Activated CD8-positive, alpha-beta memory T cell treated with anti-CD3 and anti-CD28 coated beads, Interleukin-2, amount 50 U/mL, for 48 hours (primary cell): ENCODE measurements around the gene NF2.

Experiments used
- DNase-seq: peaks from one replicate; pipeline ENCODE4 v3.0.0-alpha.2; 2020

Gene NF2

GRCh38 chr22:29703569-29704195 lies 100.2 kb downstream of the NF2 start:
- no peak for DNase-seq

DNA sequence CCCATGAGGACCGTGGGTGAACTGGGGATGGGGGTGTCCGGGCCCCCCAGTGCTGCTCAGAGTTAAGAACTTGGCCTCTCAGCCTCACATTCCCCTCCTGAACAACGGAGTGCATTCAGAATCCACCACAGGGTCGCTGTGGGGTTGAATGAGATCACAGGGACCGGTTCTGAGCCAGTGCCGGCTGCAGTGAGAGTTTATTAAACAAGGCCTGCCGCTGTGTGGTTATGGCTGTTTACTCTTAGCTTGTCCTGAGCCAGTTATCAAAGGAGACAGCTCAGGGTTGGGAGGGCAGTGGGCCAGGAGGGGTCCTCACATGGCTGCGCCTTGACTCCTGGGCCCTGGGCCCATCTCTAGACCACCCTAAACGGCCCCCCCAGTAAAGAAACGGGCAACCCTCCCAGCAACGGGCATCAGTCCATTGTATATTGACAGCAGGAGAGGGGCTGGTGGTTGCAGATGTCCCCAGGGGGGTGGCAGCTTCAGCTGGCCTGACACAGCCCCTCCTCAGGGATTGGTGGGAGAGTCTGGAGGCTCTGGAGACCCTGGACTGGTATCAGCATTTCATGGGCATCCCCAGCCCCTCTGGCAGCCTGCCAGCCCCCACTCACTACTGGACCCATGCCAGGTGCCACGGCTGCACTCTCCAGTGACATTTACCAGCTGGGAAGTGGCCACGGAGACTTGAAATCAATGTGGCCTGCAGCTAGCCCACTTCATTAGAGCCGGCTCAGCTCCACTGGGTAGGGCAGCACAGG lies 101.3 kb downstream of the NF2 start:
- DNase-seq: no peak

DNA sequence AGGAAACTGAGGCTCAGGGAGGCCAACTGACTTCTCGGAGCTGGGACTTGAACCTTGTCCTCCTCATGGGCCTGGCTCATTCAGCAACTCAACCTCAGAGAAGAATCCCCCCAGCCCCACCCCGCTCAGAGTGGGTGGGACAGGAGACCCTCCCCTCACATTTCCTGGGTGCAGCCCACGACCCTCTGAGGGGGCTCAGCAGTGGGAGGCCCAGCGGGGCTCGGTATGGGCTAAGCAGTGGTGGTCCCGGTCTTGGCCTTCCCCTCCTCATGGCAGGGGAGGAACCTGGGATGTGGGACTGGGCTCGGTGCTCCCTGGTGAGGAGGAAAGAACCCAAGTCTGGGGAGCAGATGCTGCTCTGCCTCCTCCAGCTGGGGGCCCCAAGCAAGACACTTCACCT lies 102.2 kb downstream of the NF2 start:
- DNase-seq: no peak

DNA sequence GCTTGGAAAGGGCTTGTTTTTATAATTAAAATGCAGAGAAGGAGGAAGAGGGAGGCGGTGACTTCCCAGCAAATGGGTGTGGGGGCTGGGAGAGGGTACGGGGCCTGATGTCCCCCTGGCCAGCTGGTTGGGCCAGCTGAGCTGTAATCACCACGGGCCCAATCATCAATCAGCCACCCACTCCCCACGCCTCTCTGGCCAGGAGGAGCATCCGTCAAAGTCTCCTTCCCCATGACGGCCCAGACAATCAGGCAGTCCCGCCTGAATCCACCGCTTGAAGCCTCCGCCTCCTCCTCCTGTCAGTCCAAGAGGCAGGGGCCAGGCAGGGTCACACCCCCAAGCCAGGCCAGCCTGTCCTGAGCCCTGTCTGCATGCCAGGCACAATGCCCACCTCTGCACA lies 103.1 kb downstream of the NF2 start:
- no peak for DNase-seq

DNA sequence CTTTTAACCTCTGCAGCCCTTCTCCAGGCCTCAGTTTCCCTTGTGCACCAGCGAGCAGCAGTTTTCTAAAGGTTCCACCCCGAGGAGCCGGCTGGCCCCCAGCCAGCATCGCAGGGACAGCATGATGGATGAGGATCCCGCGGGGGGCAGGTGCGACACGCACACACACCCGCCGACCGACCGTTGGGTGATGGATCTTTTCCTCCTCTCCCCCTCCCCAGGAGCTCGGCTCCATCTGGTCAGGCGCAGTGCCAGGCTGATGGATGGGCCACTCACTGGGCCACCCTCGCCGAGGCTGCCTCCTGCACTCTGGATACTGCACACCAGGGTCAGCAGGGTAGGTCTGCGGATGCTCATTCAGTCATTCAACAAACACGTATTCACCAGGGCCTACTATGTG lies 103.6 kb downstream of the NF2 start:
- DNase-seq: no peak

- no peak for DNase-seq
Measured at GRCh38 chr22:29707471-29707870, 104.0 kb downstream of the NF2 start.

DNA sequence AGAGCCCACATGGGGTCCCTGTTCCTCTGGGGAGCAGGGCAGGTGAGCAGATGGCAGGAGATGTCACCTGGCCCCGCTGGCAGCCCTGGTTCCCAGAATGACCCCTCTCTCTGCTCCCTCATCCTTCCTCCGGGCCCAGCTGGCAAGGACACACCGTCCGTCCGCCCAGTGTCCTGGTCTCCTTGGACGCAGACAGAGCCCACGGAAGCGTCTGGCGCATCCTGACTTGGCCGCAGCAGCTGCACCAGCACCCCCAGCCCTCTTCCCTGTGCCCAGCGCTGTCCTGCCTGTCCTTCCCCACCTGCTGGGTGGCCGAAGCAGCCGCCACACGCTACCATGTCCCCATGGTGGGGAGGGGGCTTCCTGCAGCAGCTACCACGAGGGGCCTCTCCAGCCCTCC lies 106.8 kb downstream of the NF2 start:
- no peak for DNase-seq

DNA sequence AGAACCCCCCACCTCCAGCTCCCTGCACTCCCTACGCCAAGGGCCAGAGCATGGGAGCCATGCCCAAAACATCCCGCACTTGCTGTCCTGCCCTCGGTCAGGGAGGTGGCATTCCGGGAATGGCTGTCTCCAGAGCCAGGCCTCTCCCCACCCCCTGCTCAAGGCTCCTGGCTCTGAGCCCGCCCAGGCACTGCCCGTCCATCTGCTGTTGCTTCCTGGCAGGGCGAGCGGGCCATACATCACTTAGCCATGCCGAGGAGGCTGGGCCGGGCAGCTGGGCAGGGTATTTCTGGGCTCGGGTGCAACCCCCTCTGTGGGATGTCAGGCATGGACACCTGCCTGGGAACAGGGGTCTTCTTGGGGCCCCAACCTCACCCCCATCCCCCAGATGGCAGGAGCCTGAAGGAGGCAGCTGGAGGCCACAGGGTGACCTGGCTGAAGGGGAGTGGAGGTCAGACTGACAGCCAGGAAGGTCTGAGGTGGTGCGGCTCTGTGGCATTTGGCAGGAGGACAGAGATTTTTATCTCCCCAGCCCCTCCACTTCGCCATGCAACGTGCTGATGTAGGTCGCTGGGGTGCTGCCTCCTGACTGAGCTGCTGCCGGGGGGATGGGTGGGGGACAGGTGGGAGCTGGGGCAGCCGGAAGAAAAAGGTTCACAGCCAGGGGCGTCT lies 107.6 kb downstream of the NF2 start:
- DNase-seq: no peak

DNA sequence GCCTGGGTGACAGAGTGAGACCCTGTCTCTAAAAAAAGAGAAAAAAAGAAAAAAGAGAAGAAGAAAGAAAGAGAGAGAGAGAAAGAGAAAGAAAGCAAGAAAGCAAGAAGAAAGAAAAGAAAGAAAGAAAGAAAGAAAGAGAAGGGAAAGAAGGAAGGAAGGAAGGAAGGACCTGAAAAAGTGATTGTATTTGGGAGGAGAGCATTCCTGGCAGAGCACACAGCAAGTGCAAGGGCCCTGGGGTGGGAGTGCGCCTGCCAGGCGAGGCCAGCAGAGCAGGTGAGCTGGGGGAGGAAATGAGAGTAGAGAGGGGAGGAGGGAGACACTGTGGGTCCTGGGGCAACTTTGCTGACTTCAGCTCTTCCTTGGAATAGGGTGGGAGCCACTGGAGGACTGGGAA lies 108.7 kb downstream of the NF2 start:
- no peak for DNase-seq

DNA sequence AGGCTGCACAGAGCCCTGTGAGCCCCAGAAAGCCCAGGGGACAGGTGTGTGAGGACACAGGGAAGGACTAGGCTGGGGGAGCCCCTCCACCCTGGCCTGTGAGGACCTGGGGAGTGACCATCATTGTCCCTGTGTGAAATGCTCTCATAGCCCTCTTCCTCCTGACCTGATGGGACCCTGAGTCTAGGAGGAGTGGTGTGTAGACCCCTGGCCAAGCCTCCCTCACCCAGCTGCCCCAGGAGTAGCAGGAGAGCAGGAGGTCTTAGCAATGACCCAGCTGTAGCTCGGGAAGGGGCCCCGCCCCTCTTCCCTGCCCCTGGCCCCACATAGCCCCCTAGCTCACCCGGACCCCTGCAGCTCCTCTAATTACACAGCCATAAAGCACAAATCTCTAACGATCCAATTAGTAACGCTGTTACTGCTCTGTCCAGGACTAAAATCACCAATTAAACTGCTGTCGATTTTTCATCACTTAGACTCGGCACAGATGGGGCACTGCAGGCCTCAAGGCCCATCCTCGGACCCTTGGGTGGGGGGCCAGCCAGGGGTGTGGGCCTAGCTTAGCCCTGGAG lies 109.8 kb downstream of the NF2 start:
- no peak for DNase-seq

GRCh38 chr22:29715240-29715639 lies 111.8 kb downstream of the NF2 start:
- DNase-seq: no peak

DNA sequence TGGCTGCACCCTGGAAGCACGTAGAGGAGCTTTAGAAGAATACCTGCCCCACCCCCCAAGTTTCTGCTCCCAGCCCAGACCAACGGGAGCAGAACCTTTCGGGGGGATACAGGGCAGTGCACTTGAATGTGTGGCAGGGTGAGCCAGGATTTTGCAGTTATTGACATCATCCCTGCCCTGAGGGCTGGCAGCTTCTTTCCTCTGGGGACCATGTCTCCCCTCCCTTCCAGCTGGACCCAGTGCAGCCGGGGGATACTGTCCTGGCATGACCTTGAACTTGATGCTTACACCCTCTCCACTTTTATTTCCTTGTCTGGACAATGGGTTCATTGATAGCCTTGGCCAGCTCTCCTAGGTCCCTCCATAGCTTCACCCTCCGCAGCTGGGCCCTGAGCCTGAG lies 112.3 kb downstream of the NF2 start:
- no peak for DNase-seq

DNA sequence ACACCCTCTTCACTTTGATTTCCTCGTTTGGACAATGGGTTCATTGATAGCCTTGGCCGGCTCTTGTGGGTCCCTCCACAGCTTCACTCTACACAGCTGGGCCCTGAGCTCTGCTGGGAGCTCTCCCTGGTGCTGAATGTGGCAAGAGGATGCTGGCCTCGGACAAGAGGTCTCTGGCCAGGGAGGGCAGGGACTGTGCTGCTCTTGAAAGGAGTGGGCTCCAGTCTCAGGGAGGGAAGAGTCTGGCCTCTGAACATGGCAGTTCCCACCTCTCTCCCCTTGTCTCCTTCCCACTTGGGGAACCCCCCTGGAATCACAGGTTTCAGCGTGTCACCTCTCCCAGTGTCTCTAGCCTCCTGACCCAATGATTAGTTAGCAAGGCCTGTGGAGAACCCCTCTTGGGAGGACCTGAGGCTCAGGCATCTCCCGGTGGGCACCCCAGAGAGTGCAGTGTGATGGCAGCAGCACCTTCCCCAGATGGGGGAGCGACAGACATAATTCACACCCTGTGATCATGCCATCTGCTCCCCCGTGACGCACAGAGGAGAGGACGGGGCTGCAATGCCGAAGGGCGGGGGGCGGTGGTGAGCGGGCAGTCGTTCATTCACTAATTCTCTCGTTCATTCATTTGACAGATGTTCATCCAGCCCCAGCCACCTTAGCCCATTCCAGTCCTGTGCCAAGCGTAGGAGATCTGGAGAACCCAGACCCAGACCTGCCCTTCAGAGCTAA lies 113.5 kb downstream of the NF2 start:
- DNase-seq: peak; percentile 62

- DNase-seq: no peak
Measured at GRCh38 chr22:29717789-29718188, 114.4 kb downstream of the NF2 start.

DNA sequence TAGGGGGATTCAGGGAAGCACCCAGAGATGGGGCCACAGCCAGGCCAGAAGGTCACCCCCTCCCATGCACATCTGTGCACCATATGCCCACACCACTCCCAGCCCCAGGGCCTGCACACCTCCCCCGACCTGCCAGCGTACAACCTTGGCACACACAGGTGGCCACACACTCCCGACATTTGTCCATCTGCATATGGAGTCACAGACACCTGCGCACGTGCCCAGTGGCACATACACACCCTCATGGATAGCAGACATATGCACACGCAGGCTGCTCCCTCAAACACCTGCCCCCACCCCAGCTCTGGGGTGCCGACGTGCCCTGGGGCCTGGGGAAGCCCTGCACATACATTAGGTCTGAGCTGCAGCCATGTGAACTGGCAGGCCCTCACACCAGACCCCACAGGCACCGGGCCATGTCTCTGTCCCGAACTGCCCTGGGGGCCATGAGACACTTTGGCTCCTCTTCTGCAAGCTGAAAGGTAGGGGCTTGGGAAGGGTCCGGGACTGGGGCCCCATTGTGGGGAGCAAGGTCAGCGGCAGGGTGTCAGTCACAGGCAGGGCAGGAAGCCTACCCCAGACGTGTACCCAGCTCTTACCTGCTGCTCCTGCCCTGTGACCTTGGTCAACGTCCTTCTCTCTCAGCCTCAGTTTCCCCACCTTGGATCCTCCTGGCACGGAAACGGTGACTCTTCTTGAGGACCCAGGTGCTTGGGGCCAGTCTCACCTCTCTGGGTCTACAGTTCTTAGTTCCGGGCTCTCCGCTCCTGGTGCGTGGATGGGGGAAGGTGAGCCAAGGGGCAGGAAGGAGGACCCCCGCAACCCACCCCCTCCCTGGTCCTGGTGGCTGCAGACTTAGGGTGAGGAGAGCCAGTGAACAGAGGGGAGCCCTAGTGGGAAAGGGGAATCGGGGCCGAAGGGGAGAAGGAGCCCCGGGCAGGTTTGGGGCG lies 115.8 kb downstream of the NF2 start:
- no peak for DNase-seq

DNA sequence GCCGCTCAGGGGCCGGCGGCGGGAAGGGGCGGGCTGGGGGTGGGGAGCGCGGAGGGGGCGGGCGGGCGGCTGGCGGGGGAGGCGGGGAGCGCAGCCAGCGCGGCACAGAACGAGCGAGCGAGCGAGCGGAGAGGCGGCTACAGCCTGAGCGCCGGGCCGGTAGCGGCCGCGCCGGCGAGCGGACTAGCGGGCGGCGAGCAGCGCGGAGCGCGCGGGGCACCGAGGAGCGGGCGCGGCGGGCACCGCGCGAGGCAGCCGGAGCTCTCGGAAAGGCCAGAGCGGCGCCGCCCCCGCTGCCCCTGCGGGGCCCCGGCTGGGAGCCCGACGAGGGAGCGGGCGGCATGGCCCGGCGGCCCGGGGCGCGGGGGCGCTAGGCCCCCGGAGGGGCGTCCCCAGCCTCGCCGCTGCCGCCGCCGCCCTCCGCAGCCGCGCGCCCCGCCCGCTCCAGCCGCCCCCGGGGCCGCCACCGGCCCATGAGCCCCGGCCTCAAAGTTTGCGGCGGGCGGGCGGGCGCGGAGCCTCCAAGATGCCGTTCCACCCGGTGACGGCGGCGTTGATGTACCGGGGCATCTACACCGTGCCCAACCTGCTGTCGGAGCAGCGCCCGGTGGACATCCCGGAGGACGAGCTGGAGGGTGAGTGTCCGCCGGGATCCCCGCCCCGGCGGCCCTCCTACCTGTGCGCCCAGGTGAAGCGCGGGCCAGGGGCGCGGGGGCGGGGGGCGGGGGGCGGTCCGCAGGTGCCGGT lies 116.6 kb downstream of the NF2 start, which contains the start of gene CABP7:
CABP7 (plus strand) TSS at position 105 of the 747 bp plus-strand sequence; CDS start at position 527, 422 bp downstream.
- DNase-seq: no peak

DNA sequence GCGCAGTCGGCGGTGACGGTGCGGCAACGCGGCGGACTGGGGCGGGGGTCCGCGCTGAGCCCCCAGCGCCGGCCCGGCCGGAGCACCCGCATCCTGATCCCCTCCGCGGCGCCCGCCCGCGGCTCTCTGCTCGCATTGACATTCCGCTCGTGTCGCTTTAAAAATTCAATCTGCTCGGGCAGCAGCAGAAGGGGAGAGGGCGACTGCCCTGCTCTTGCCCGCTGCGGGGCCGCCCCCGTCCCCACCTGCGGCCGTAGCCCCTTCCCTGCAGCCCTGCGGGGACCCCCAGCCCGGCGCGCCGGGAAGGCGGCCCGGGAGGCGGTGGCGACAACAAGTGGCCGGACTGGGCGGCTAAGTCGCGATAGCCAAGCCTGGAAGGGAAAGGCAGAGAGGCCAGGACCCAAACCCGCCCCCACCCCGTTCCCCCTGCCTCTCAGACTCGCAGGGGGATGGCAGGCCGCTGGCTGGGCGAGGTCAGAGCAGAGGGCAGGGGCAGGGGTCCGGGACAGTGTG lies 117.4 kb downstream of the NF2 start:
- no peak for DNase-seq

- DNase-seq: no peak
Measured at GRCh38 chr22:29722151-29722550, 118.7 kb downstream of the NF2 start.

DNA sequence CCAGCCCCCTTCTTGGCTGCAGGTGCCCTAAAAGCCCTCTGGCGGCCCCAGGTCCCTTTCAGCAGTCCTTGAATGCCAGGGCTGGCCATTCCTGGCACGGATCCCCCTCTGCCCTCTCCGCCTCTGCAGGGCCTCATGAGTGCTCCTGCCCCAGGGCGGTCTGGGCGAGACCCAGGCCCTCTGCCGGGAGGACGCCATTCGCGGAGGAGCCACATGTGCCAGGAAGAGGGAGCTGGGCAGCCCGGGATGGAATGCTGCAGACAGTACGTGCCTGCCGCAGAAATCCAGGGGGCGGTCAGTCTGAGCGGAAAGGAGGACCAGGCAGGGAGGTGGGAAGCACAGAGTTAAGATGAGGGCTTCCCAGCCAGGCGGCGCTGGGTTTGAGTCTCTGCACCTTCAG lies 119.2 kb downstream of the NF2 start:
- no peak for DNase-seq

DNA sequence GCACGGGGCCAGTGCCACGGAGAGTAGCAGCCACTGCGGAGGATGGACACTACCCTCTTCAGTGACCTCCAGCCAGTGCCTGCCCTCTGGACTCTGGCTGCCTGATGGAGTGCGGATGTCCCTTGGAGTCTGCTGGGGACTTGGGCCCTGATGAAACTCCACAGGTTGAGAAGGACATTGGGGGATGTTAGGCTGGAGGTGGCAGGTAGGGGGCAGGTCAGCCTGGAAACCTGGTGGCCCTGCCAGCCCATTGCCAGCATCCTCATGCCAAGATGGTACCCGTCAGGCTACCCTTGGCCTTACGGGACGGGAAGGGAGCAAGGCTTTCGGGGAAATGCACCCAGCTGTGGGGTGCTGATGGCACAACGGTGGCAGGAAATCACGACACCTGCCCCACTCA lies 120.3 kb downstream of the NF2 start:
- no peak for DNase-seq

DNA sequence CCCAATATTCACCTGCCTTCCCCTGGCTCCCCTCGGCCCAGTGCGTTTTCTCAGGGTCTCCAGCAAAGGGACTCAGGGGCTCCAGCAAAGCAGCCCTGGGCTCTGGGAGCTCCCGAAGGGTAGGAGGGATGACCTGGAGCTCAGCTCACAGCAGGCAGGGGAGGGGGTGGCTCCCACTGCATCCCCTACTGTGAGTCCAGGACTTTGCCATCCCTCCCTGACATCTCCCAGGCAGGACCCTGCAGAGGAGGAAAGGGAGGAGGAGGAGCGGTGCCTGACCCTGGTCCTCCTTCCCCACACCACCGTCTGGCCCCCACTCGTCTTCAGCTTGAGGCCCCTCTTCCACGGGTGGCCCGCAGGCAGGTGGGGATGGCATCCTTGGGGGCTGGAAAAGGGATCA lies 121.4 kb downstream of the NF2 start:
- DNase-seq: no peak
